Keratinocyte (primary cell): ENCODE measurements around the gene IFIH1. TPM values are rescaled to one million over a fixed set of nuclear protein-coding genes. Genes with fewer than 3 reads are reported as not detected.

Source experiments
- DNase-seq: peaks from one replicate; pipeline ENCODE4 v3.0.0-alpha.2; 2011; ENCODE audit warnings: low read depth, missing footprints, low spot score
- FAIRE-seq: peaks from 2 replicates; lab custom pipeline; 2011; peaks lifted over from hg19 to GRCh38; lab: Jason Lieb, UNC
- H2AFZ ChIP-seq: 2 replicates; pipeline ENCODE4 v1.6.0; 2012; ENCODE audit warnings: low read length, control low read depth, inconsistent platforms; ENCODE audit not compliant: control insufficient read depth
- H3K27ac ChIP-seq: 2 replicates; pipeline ENCODE4 v1.5.1; 2011; ENCODE audit warnings: low read length; ENCODE audit not compliant: control insufficient read depth, insufficient read depth
- H3K27me3 ChIP-seq: 3 replicates; pipeline ENCODE4 v1.6.0; 2011; ENCODE audit warnings: low read length; ENCODE audit not compliant: control insufficient read depth, insufficient read depth; ENCODE audit errors: extremely low read depth
- H3K36me3 ChIP-seq, 2 experiments: 2 replicates in 1 of 2; 3 replicates in 1 of 2; pipeline ENCODE4 v1.5.1; 2011; ENCODE audit warnings: low read length in 2 of 2, mild to moderate bottlenecking in 1 of 2; ENCODE audit not compliant: control insufficient read depth in 2 of 2, insufficient read depth in 2 of 2; ENCODE audit errors: extremely low read depth in 1 of 2
- H3K4me1 ChIP-seq: 3 replicates; pipeline ENCODE4 v1.5.1; 2011; ENCODE audit warnings: low read length; ENCODE audit not compliant: control insufficient read depth, insufficient read depth; ENCODE audit errors: extremely low read depth
- H3K4me2 ChIP-seq: 3 replicates; pipeline ENCODE4 v1.6.0; 2011; ENCODE audit warnings: low read depth, low read length; ENCODE audit not compliant: control insufficient read depth, insufficient read depth; ENCODE audit errors: extremely low read depth
- H3K4me3 ChIP-seq, 3 experiments: fragments of 200-600 bp in 1 of 3; sonication (generic) in 1 of 3; 2 replicates in 2 of 3; 3 replicates in 1 of 3; pipeline ENCODE4 v1.5.1; 2011 to 2016; ENCODE audit warnings: low read length in 3 of 3, mild to moderate bottlenecking in 3 of 3, control low read depth in 2 of 3, inconsistent platforms in 1 of 3, low read depth in 1 of 3, mixed read lengths in 1 of 3, mixed run types in 1 of 3, moderate library complexity in 1 of 3; ENCODE audit not compliant: control insufficient read depth in 2 of 3, insufficient read depth in 2 of 3; ENCODE audit errors: extremely low read depth in 1 of 3
- H3K79me2 ChIP-seq: 2 replicates; pipeline ENCODE4 v1.6.0; 2012; ENCODE audit warnings: low read length; ENCODE audit not compliant: control insufficient read depth, insufficient read depth
- H3K9ac ChIP-seq: 3 replicates; pipeline ENCODE4 v1.6.0; 2011; ENCODE audit warnings: low read length; ENCODE audit not compliant: control insufficient read depth, insufficient read depth; ENCODE audit errors: extremely low read depth
- H3K9me1 ChIP-seq: 3 replicates; pipeline ENCODE4 v1.6.0; 2011; ENCODE audit warnings: low read length; ENCODE audit not compliant: control insufficient read depth, insufficient read depth; ENCODE audit errors: extremely low read depth
- H3K9me3 ChIP-seq: 2 replicates; pipeline ENCODE4 v1.5.1; 2012; ENCODE audit warnings: low read depth, low read length; ENCODE audit not compliant: control insufficient read depth
- H4K20me1 ChIP-seq: 3 replicates; pipeline ENCODE4 v1.6.0; 2011; ENCODE audit warnings: low read length; ENCODE audit not compliant: control insufficient read depth, insufficient read depth; ENCODE audit errors: extremely low read depth
- EZH2 ChIP-seq: IDR thresholded peaks from one replicate; pipeline ENCODE4 v1.6.1; 2012; ENCODE audit warnings: inconsistent platforms, mild to moderate bottlenecking, low read length, moderate library complexity
- dilution Hi-C: fragments of 300-500 bp; cut with MboI; formaldehyde crosslinking; loops from one replicate; pipeline ENCODE4 v1.7.0; 2020; ENCODE audit warnings: low sequenced_read_pairs; ENCODE audit not compliant: extremely low pct_ligation_motif_present
- polyA plus RNA-seq, 5 experiments: library from polyadenylated mRNA; depleted of rRNA in 3 of 5; stranded (reverse) in 3 of 5; stranded (forward) in 1 of 5; unstranded in 1 of 5; fragments of >200 nt; gene quantifications; 1 replicate in 1 of 5; 2 replicates in 3 of 5; 3 replicates in 1 of 5; pipeline versions ENCODE4 v1.2.1 to v1.2.3, GENCODE V29; 2011 to 2012; ENCODE audit warnings: missing spikeins in 2 of 5, low read depth in 1 of 5, low replicate concordance in 1 of 5
- TF ChIP-seq, protein P1 (sequence below), 3 experiments: IDR thresholded peaks in 1 of 3; conservative IDR thresholded peaks in 1 of 3; optimal IDR thresholded peaks in 1 of 3; 2 replicates in 2 of 3; 3 replicates in 1 of 3; pipeline versions ENCODE3 to v1.5.1; 2011; ENCODE audit warnings: low read length in 3 of 3, mild to moderate bottlenecking in 3 of 3, moderate library complexity in 2 of 3, control low read depth in 1 of 3, inconsistent platforms in 1 of 3; ENCODE audit not compliant: insufficient read depth in 2 of 3; ENCODE audit errors: extremely low read depth in 1 of 3

IFIH1 gene
- polyA plus RNA-seq, 1 donor (not counting 4 experiments of a cell fraction or from before 2014, with no cell fraction given): 18.5 TPM

DNA sequence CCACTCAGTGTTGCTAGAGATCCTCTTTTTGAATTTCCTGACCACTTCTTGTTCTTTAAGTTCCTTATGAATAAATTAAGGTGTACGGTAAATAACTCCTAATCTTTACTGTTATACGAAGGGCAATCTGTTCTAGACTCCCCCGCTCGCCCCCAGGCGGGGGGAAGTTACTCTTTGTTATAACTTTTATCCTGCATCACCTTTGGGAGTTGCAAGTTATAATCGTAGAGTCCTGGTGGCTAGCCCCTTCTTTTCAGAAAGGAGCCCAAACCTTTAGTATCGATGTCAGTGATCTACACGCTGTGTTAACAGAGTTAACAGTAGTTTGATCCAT is 26.1 kb upstream of the IFIH1 start:
- no peaks in the 10 kb centered on the region for H3K36me3 ChIP-seq
- H3K4me3 ChIP-seq: peak overlapping the region; percentile 68 to 85 (median 71)
- H3K27me3 ChIP-seq: no peaks in the 10 kb centered on the region
- no peak overlapping the region for H3K27ac ChIP-seq
- peak overlapping the region; percentile 59 for H3K9ac ChIP-seq
- no peak for FAIRE-seq
- peaks cover 4% of the 10 kb centered on the region for H3K4me1 ChIP-seq
- dilution Hi-C loops: no loop called here
- peak overlapping the region; percentile 88 for H3K4me2 ChIP-seq
- peak overlapping the region; percentile 94 for H2AFZ ChIP-seq
- TF ChIP-seq, protein P1, sequence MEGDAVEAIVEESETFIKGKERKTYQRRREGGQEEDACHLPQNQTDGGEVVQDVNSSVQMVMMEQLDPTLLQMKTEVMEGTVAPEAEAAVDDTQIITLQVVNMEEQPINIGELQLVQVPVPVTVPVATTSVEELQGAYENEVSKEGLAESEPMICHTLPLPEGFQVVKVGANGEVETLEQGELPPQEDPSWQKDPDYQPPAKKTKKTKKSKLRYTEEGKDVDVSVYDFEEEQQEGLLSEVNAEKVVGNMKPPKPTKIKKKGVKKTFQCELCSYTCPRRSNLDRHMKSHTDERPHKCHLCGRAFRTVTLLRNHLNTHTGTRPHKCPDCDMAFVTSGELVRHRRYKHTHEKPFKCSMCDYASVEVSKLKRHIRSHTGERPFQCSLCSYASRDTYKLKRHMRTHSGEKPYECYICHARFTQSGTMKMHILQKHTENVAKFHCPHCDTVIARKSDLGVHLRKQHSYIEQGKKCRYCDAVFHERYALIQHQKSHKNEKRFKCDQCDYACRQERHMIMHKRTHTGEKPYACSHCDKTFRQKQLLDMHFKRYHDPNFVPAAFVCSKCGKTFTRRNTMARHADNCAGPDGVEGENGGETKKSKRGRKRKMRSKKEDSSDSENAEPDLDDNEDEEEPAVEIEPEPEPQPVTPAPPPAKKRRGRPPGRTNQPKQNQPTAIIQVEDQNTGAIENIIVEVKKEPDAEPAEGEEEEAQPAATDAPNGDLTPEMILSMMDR (optimal IDR thresholded peaks at IDR 0.05 in 1 of 3, IDR thresholded peaks at IDR 0.05 in 1 of 3, conservative IDR thresholded peaks at IDR 0.05 in 1 of 3; ENCODE audit: extremely low read depth in 1 of 3, insufficient read depth in 2 of 3, low read length in 3 of 3): no peak
- no peak for TF ChIP-seq EZH2
- H3K79me2 ChIP-seq: no peaks in the 10 kb centered on the region
- H4K20me1 ChIP-seq: no peaks in the 10 kb centered on the region
- no peak for DNase-seq
- H3K9me1 ChIP-seq: no peaks in the 10 kb centered on the region
- H3K9me3 ChIP-seq: no peaks in the 10 kb centered on the region

DNA sequence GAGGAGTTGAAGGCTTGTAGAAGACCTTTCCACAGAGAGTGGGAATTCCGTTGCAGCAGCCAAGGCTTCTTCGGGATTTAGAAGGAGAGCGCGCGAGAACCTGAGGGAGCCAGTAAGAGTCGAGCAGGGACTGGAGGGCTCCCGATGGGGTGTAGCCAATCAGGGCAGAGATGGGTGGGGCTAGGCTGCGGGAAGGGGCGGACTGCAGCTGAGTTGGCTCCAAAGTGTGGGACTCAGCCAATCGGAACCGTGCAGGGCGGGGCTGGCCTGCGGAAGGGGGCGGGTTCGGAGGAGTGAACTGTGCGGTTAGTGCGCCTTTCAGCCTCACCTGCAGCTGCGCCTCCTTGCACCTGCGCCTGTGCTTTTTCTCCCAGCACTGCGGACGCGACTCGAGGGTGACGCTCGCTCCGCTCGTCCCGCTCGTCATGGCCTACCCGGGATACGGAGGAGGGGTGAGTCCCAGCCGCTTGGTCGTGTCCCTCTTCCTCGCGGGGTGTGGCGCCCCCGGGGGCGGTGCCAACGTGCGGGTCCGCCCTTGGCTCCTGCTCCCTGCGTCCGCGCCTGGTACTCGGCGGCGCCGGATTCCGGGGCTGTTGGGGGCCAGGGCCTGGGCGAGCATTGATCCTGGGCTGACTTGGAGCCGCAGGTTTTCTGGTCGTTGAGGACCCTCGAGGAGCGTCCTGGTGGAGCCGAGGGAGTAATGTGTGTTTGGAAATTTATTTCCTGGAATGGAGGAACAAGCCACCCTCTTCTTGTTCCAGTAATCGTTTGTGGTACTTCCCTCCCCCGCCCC is 25.5 kb upstream of the IFIH1 start, which contains the start of gene GCA:
TSS of gene GCA (plus strand) at position 309 of the 793 bp plus-strand sequence. CDS start at position 426, 117 bp downstream.
- TF ChIP-seq, protein P1 (optimal IDR thresholded peaks at IDR 0.05 in 1 of 3, IDR thresholded peaks at IDR 0.05 in 1 of 3, conservative IDR thresholded peaks at IDR 0.05 in 1 of 3; ENCODE audit: extremely low read depth in 1 of 3, insufficient read depth in 2 of 3, low read length in 3 of 3): no peak
- TF ChIP-seq EZH2: no peak
- H3K4me1 ChIP-seq: peaks cover 4% of the 10 kb centered on the region
- H3K9me1 ChIP-seq: no peaks in the 10 kb centered on the region
- no peaks in the 10 kb centered on the region for H4K20me1 ChIP-seq
- peak; percentile 81 for FAIRE-seq
- peak within 1 kb of the TSS; percentile 59 for H3K9ac ChIP-seq
- peak within 1 kb of the TSS; percentile 88 for H3K4me2 ChIP-seq
- no peaks in the 10 kb centered on the region for H3K9me3 ChIP-seq
- dilution Hi-C loops: no loop called here
- no peaks in the 10 kb centered on the region for H3K79me2 ChIP-seq
- no peak within 1 kb of the TSS for H3K27ac ChIP-seq
- no peaks in the 10 kb centered on the region for H3K27me3 ChIP-seq
- no peaks in the 10 kb centered on the region for H3K36me3 ChIP-seq
- peak; percentile 41 for DNase-seq
- H2AFZ ChIP-seq: peak within 1 kb of the TSS; percentile 94
- H3K4me3 ChIP-seq: peak within 1 kb of the TSS; percentile 68 to 85 (median 71)
